ENCODE results near the gene CDHR2.

The CDHR2 gene

DNA sequence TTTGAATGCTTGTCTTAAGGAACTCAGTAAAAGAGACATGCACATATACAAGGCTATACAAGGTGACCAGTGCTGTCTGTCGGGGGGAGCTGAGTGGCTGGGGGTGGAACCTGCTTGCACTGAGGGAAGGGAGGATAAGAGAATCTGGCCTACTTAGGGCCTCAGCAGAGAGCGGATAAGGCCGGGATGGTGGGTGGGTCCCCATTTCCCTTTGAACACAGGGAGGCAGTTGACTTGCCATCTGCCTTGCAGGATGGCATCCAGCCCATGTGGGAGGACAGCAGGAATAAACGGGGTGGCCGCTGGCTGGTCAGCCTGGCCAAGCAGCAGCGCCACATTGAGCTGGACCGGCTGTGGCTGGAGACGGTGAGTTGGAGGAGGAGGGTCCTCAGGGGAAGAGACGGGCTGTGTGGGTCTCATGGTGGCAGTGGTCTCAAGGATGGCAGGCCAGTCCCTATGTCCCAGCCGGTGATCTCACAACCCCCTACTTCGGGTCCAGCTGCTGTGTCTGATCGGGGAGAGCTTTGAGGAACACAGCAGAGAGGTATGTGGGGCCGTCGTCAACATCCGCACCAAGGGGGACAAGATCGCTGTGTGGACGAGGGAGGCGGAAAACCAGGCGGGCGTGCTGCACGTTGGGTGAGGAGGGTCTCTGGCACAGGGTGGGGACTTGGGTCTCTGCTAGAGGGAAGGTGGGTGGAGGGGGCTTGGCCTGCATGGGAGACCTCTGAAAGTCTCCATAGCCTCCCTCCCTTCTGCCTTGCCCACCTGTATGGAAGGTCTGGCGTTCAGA lies 95.9 kb downstream of the CDHR2 start:
- no peaks in the 10 kb centered on the region for H3K9me3 ChIP-seq
- no peak for DNase-seq
- H3K4me1 ChIP-seq = peaks cover 4% of the 10 kb centered on the region
- TF ChIP-seq, protein P1, sequence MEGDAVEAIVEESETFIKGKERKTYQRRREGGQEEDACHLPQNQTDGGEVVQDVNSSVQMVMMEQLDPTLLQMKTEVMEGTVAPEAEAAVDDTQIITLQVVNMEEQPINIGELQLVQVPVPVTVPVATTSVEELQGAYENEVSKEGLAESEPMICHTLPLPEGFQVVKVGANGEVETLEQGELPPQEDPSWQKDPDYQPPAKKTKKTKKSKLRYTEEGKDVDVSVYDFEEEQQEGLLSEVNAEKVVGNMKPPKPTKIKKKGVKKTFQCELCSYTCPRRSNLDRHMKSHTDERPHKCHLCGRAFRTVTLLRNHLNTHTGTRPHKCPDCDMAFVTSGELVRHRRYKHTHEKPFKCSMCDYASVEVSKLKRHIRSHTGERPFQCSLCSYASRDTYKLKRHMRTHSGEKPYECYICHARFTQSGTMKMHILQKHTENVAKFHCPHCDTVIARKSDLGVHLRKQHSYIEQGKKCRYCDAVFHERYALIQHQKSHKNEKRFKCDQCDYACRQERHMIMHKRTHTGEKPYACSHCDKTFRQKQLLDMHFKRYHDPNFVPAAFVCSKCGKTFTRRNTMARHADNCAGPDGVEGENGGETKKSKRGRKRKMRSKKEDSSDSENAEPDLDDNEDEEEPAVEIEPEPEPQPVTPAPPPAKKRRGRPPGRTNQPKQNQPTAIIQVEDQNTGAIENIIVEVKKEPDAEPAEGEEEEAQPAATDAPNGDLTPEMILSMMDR (IDR thresholded peaks at IDR 0.05; ENCODE audit: low read depth, low read length) = no peak
- H3K27me3 ChIP-seq = no peaks in the 10 kb centered on the region
- no peaks in the 10 kb centered on the region for H3K36me3 ChIP-seq
- no peak overlapping the region for H3K4me3 ChIP-seq (ENCODE audit: low read depth, low read length)

Data from BE2C (cell line).